Measurements from ENCODE around the gene TYW5. TPM values are rescaled to one million over a fixed set of nuclear protein-coding genes. Genes with fewer than 3 reads are reported as not detected.

TYW5 gene
- polyA plus RNA-seq, 1 donor from 2014 or later: 3.9 TPM

GRCh38 chr2:199951023-199951422, 4.3 kb downstream of the TYW5 start:
- H3K9me3 Mint-ChIP-seq: no peaks in the 10 kb centered on the region
- H3K27ac Mint-ChIP-seq: no peak overlapping the region
- H3K27me3 Mint-ChIP-seq: no peaks in the 10 kb centered on the region
- peaks cover 12 to 34% (median 19%) of the 10 kb centered on the region in 3 donors for H3K4me1 Mint-ChIP-seq
- no peak overlapping the region for H3K4me3 Mint-ChIP-seq
- H3K36me3 Mint-ChIP-seq: no peaks in the 10 kb centered on the region

DNA sequence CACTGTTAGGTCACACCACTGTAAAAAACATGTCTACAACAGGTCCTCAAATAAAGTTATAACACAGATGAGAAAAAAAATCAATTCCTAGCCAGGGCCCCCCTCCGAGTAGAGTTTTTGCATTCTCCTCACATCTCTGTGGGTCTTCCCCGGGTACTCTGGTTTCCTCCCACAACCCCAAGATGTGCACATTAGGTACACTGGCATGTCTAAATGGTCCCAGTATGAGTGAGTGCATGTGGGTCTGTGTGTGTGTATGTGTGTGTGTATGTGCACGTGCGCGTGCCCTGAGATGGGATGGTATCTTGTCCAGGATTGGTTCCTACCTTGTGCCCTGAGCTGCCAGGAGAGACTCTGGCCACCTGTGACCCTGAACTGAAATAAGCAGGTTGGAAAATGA, 4.9 kb downstream of the TYW5 start:
- Mint-ChIP-seq H3K9me3 (no peaks in the 10 kb centered on the region), H3K27ac (no peak overlapping the region), H3K36me3 (no peaks in the 10 kb centered on the region), H3K4me3 (peak overlapping the region in 1 of 4 donors; percentile 50), H3K27me3 (no peaks in the 10 kb centered on the region), H3K4me1 (peaks cover 12 to 28% (median 19%) of the 10 kb centered on the region in 3 donors)

GRCh38 chr2:199946836-199947235, 8.5 kb downstream of the TYW5 start:
- Mint-ChIP-seq H3K27ac (no peak overlapping the region), H3K9me3 (no peaks in the 10 kb centered on the region), H3K4me1 (peaks cover 5 to 10% (median 8%) of the 10 kb centered on the region in 3 donors), H3K36me3 (no peaks in the 10 kb centered on the region), H3K4me3 (no peak overlapping the region), H3K27me3 (no peaks in the 10 kb centered on the region)

DNA sequence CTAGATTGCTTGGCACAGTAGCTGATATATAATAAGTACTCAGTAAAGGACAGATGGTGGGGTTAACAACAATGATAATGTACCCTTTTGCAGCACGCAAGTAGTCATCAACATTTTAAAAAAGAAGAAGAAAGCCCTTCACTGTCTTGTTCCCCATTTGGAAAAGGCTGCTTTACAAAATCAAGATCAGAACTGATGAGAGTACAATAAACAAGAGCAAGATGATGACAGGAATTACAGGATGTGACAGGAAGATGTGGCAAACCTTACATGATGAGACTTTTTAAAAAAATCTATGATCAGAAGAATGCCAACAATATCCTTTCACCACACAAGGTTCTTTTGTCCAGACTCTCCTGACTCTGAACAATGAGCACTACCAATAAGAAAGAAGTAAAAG, 9.1 kb downstream of the TYW5 start:
- no peaks in the 10 kb centered on the region for H3K9me3 Mint-ChIP-seq
- no peak overlapping the region for H3K4me3 Mint-ChIP-seq
- no peak overlapping the region for H3K27ac Mint-ChIP-seq
- peaks cover 3 to 10% (median 8%) of the 10 kb centered on the region in 3 donors for H3K4me1 Mint-ChIP-seq
- H3K36me3 Mint-ChIP-seq: no peaks in the 10 kb centered on the region
- H3K27me3 Mint-ChIP-seq: no peaks in the 10 kb centered on the region

- peaks cover 3 to 12% (median 4%) of the 10 kb centered on the region in 3 donors for H3K4me1 Mint-ChIP-seq
- H3K36me3 Mint-ChIP-seq: peaks cover 2% of the 10 kb centered on the region
- H3K9me3 Mint-ChIP-seq: no peaks in the 10 kb centered on the region
- H3K4me3 Mint-ChIP-seq: no peak overlapping the region
- H3K27ac Mint-ChIP-seq: no peak overlapping the region
- no peaks in the 10 kb centered on the region for H3K27me3 Mint-ChIP-seq
Observed at GRCh38 chr2:199943373-199943772, 11.9 kb downstream of the TYW5 start.

- H3K4me1 Mint-ChIP-seq: peaks cover 3 to 10% (median 4%) of the 10 kb centered on the region in 3 donors
- no peak overlapping the region for H3K27ac Mint-ChIP-seq
- no peaks in the 10 kb centered on the region for H3K9me3 Mint-ChIP-seq
- no peaks in the 10 kb centered on the region for H3K27me3 Mint-ChIP-seq
- peaks cover 2% of the 10 kb centered on the region for H3K36me3 Mint-ChIP-seq
- no peak overlapping the region for H3K4me3 Mint-ChIP-seq
Observed at GRCh38 chr2:199940373-199940772, 14.9 kb downstream of the TYW5 start.

GRCh38 chr2:199936554-199936953, 18.7 kb downstream of the TYW5 start:
- no peak overlapping the region for H3K4me3 Mint-ChIP-seq
- no peak overlapping the region for H3K27ac Mint-ChIP-seq
- H3K36me3 Mint-ChIP-seq: peaks cover 2% of the 10 kb centered on the region

GRCh38 chr2:199933466-199933865, 21.8 kb downstream of the TYW5 start:
- no peak overlapping the region for H3K4me3 Mint-ChIP-seq
- no peaks in the 10 kb centered on the region for H3K36me3 Mint-ChIP-seq
- H3K27ac Mint-ChIP-seq: no peak overlapping the region
- H3K4me1 Mint-ChIP-seq: peaks cover 0 to 3% (median 2%) of the 10 kb centered on the region in 3 donors
- no peaks in the 10 kb centered on the region for H3K9me3 Mint-ChIP-seq
- no peaks in the 10 kb centered on the region for H3K27me3 Mint-ChIP-seq

More at GRCh38 chr2:199936554-199936953, 18.7 kb downstream of the TYW5 start:
- Mint-ChIP-seq H3K4me1 (peaks cover 0 to 5% (median 1%) of the 10 kb centered on the region in 3 donors), H3K9me3 (no peaks in the 10 kb centered on the region), H3K27me3 (no peaks in the 10 kb centered on the region)

DNA sequence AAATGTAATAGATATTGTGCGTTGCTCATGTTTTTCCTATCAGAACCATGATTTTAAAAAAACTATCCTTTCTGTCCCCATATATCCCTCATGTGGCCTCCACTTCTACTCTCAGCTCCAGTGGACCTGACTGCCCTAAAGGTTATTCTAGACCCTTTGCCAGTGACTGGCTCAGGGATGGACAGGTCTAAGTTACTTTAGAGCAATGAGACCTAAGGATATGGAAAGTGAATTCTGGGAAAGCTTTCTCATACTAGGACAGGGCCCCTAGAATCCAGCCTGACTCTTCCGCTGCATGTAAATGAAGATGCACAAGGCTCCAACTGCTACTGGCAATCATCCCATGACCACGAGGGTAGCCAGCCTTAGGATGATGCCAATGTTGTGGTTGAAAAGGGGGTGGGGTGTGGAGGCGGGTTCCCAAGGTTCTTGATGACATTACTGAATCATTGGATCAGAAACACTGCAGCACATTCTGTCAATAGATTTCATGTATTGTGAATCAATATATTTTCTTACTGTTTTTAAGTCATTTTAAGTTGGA, 22.9 kb downstream of the TYW5 start:
- Mint-ChIP-seq H3K36me3 (no peaks in the 10 kb centered on the region), H3K4me3 (no peak overlapping the region), H3K9me3 (no peaks in the 10 kb centered on the region), H3K27ac (peak overlapping the region in 2 of 3 donors; percentile 46 to 51), H3K4me1 (peaks cover 0 to 4% (median 4%) of the 10 kb centered on the region in 3 donors), H3K27me3 (no peaks in the 10 kb centered on the region)

- no peaks in the 10 kb centered on the region for H3K27me3 Mint-ChIP-seq
- peak overlapping the region in 2 of 3 donors; percentile 77 to 82 for H3K27ac Mint-ChIP-seq
- no peaks in the 10 kb centered on the region for H3K9me3 Mint-ChIP-seq
- no peak overlapping the region for H3K4me3 Mint-ChIP-seq
- peaks cover 0 to 4% (median 4%) of the 10 kb centered on the region in 3 donors for H3K4me1 Mint-ChIP-seq
- no peaks in the 10 kb centered on the region for H3K36me3 Mint-ChIP-seq
Observed at GRCh38 chr2:199929262-199929661, 26.0 kb downstream of the TYW5 start.

GRCh38 chr2:199928626-199929025, 26.7 kb downstream of the TYW5 start:
- no peak overlapping the region for H3K27ac Mint-ChIP-seq
- no peak overlapping the region for H3K4me3 Mint-ChIP-seq
- peaks cover 4% of the 10 kb centered on the region for H3K36me3 Mint-ChIP-seq

GRCh38 chr2:199928226-199928625, 27.1 kb downstream of the TYW5 start:
- Mint-ChIP-seq H3K9me3 (no peaks in the 10 kb centered on the region), H3K27me3 (no peaks in the 10 kb centered on the region), H3K36me3 (peaks cover 4% of the 10 kb centered on the region), H3K4me3 (no peak overlapping the region), H3K27ac (no peak overlapping the region), H3K4me1 (peaks cover 2 to 10% (median 4%) of the 10 kb centered on the region in 3 donors)

More at GRCh38 chr2:199928626-199929025, 26.7 kb downstream of the TYW5 start:
- Mint-ChIP-seq H3K9me3 (no peaks in the 10 kb centered on the region), H3K4me1 (peaks cover 1 to 9% (median 4%) of the 10 kb centered on the region in 3 donors), H3K27me3 (no peaks in the 10 kb centered on the region)

- peaks cover 4 to 13% (median 6%) of the 10 kb centered on the region in 3 donors for H3K4me1 Mint-ChIP-seq
- H3K27ac Mint-ChIP-seq: no peak overlapping the region
- no peaks in the 10 kb centered on the region for H3K27me3 Mint-ChIP-seq
- H3K4me3 Mint-ChIP-seq: no peak overlapping the region
- no peaks in the 10 kb centered on the region for H3K9me3 Mint-ChIP-seq
- peaks cover 4% of the 10 kb centered on the region for H3K36me3 Mint-ChIP-seq
Observed at GRCh38 chr2:199926806-199927205, 28.5 kb downstream of the TYW5 start.

GRCh38 chr2:199923924-199924323, 31.4 kb downstream of the TYW5 start:
- Mint-ChIP-seq H3K4me1 (peaks cover 4 to 13% (median 8%) of the 10 kb centered on the region in 3 donors), H3K27me3 (no peaks in the 10 kb centered on the region), H3K27ac (no peak overlapping the region), H3K4me3 (no peak overlapping the region), H3K36me3 (peaks cover 6% of the 10 kb centered on the region), H3K9me3 (no peaks in the 10 kb centered on the region)

DNA sequence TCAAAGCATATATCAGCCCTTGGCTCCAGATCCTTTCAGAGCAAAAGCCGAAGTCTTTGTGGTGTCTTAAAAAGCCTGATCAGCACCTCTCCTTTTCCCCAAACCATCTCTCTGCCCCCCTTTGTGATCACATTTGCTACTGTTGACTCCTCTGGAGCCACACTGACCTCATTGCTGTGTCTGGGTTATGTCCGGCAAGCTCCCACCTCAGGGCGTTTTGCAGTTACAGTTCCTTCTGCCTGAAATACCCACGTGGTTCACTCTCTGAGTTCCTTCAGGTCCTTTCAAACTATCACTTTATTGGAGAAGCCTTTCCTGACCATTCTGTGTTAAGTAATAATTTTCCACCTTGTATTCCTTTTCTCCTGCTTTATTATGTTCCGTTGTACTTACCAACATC, 32.4 kb downstream of the TYW5 start:
- Mint-ChIP-seq H3K27ac (peak overlapping the region in 2 of 3 donors; percentile 53 to 65), H3K27me3 (no peaks in the 10 kb centered on the region), H3K4me3 (peak overlapping the region in 1 of 4 donors; percentile 22), H3K4me1 (peaks cover 0 to 10% (median 10%) of the 10 kb centered on the region in 3 donors), H3K9me3 (no peaks in the 10 kb centered on the region), H3K36me3 (peaks cover 10% of the 10 kb centered on the region)

- H3K9me3 Mint-ChIP-seq: no peaks in the 10 kb centered on the region
- H3K27ac Mint-ChIP-seq: no peak overlapping the region
- H3K4me1 Mint-ChIP-seq: peaks cover 20 to 27% (median 23%) of the 10 kb centered on the region in 3 donors
- H3K27me3 Mint-ChIP-seq: no peaks in the 10 kb centered on the region
- no peak overlapping the region for H3K4me3 Mint-ChIP-seq
- peaks cover 9% of the 10 kb centered on the region for H3K36me3 Mint-ChIP-seq
Observed at GRCh38 chr2:199916980-199917379, 38.3 kb downstream of the TYW5 start.

Measured in IgD-negative memory B cell (primary cell).